PFSK-1 (cell line): Measurements from ENCODE around the gene BBS10. TPM values are rescaled to one million over a fixed set of nuclear protein-coding genes. Genes with fewer than 3 reads are reported as not detected.

Source experiments
- FOXP2 ChIP-seq: optimal IDR thresholded peaks from 2 replicates; pipeline ENCODE3; 2011; ENCODE audit warnings: borderline replicate concordance, control low read depth, inconsistent platforms; ENCODE audit not compliant: insufficient read depth; ENCODE audit errors: extremely low read length, extremely low read depth
- POLR2AphosphoS5 ChIP-seq: IDR thresholded peaks from 2 replicates; pipeline ENCODE4 v1.6.1; 2012; ENCODE audit warnings: low read depth, mild to moderate bottlenecking, control low read depth, low read length, moderate library complexity
- REST ChIP-seq, 2 experiments: IDR thresholded peaks; 2 replicates each; pipeline versions ENCODE4 v1.6.1 to v1.8.0; 2011 to 2012; ENCODE audit warnings: low read depth in 2 of 2, low read length in 2 of 2, control low read depth in 1 of 2, inconsistent platforms in 1 of 2, mild to moderate bottlenecking in 1 of 2, moderate library complexity in 1 of 2; ENCODE audit not compliant: insufficient read depth in 1 of 2
- SIN3A ChIP-seq: IDR thresholded peaks from 2 replicates; pipeline ENCODE4 v1.6.1; 2012; ENCODE audit warnings: mild to moderate bottlenecking, low read length, moderate library complexity, borderline replicate concordance; ENCODE audit not compliant: insufficient read depth
- TAF1 ChIP-seq: IDR thresholded peaks from 2 replicates; pipeline ENCODE4 v1.6.1; 2012; ENCODE audit warnings: low read length, control low read depth, borderline replicate concordance; ENCODE audit not compliant: insufficient read depth
- polyA plus RNA-seq: library from polyadenylated mRNA; unstranded; fragments of >200 nt; gene quantifications from one replicate; pipeline ENCODE4 v1.2.1, GENCODE V29; 2012; ENCODE audit warnings: low read depth, missing spikeins; ENCODE audit not compliant: insufficient read length

Gene BBS10
- polyA plus RNA-seq, result 1.1 TPM

DNA sequence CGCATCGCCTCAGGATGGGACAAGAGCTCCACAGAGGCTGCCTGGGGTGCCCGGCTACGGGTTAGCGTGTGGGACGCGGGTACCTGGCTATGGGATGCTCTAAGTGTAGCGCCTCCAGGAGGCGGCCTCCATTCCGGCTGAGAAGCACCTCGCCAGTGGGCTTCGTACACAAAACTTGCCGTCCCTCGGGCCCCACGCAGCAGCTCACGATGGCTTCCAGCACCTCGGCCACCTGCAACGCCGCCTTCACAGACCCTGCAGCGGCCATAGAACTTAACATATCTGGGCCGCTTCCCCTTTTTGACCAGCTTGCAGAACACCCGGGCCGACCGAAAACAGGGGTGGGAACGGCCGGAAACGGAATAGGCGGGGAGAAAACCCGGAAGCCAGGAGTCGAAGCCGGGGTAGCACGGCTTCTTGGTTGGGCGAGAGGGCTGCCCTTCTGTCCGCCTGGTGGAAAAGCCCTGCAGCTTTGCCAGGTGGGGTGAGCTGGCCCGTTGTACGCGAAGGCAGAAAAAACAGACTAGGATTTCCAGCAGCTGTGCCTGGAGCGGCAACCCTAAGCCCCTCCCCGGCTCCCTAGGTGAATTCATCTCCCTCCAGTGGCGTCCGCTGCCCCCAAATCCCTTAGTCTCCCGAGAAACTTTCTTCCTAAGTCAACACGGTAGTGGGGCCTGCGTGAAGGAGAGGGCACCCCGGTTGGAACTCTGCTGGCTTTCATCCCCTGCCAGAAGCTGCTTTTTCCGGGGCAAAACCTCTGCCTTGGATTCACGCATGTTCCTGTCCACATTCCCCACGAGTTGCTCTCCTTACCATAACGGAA lies at the start of gene BBS10:
Gene BBS10, minus strand, starts transcription at position 337 of the 823 bp plus-strand sequence. Its CDS starts 57 bp downstream, at position 280.
- peak; percentile 94 for TF ChIP-seq POLR2AphosphoS5
- TF ChIP-seq FOXP2, result peak; percentile 10
- TF ChIP-seq SIN3A, result no peak
- 0 out of 2 replicates have a peak, but pooled peaks have one; percentile 44 for TF ChIP-seq TAF1
- peak in 1 of 2 experiments; percentile 63; a peak in 1 of 4 replicates for TF ChIP-seq REST (IDR thresholded peaks at IDR 0.05; ENCODE audit: insufficient read depth in 1 of 2, low read depth in 2 of 2, low read length in 2 of 2)

DNA sequence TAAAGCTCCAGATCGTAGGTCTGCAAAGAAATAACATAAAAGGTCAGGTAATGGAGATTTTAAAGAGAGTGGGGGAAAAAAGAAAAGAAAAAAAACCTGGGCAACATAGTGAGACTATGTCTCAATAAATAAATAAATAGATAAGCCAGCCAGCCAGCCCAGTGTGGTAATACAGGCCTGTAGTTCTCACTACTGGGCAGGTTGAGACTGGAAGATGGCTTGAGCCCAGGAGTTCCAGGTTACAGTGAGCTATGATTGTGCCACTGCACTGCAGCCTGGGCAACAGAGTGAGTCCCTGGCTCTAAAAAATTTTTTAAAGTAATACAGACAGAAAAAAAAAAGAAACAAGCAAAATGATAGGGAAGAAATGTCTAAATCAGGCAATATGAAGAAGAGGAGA lies 43.2 kb upstream of the BBS10 start:
- TF ChIP-seq POLR2AphosphoS5, result no peak
- TF ChIP-seq REST (IDR thresholded peaks at IDR 0.05; ENCODE audit: insufficient read depth in 1 of 2, low read depth in 2 of 2, low read length in 2 of 2), result no peak
- no peak for TF ChIP-seq TAF1
- no peak for TF ChIP-seq FOXP2

DNA sequence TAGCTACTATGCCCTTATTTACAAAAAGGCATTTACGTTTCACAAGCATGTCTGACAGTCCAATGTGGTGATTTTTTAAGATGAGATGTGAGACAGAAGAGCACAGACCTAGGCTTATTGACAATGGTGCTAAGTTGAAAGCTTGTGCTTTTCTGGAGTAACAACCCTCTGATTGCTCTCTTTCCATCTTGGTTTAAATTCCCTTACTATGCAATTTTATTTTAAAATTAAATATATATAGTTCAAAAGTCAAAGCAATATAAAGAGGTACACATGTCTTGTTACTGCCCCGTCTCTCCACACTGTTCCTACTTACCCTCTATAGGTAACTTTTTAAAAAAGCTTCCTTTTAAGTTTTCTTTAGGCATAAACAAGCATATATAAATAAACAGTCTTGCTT lies 39.4 kb upstream of the BBS10 start:
- TF ChIP-seq POLR2AphosphoS5 (no peak), SIN3A (no peak), FOXP2 (no peak), TAF1 (no peak), REST (IDR thresholded peaks at IDR 0.05; ENCODE audit: insufficient read depth in 1 of 2, low read depth in 2 of 2, low read length in 2 of 2) (no peak)

GRCh38 chr12:76384560-76384959 lies 36.3 kb upstream of the BBS10 start:
- TF ChIP-seq FOXP2, result no peak
- no peak for TF ChIP-seq SIN3A
- TF ChIP-seq REST (IDR thresholded peaks at IDR 0.05; ENCODE audit: insufficient read depth in 1 of 2, low read depth in 2 of 2, low read length in 2 of 2), result no peak
- no peak for TF ChIP-seq POLR2AphosphoS5
- TF ChIP-seq TAF1, result no peak

- no peak for TF ChIP-seq SIN3A
- TF ChIP-seq TAF1, result no peak
- no peak for TF ChIP-seq POLR2AphosphoS5
- TF ChIP-seq FOXP2, result no peak
- no peak for TF ChIP-seq REST (IDR thresholded peaks at IDR 0.05; ENCODE audit: insufficient read depth in 1 of 2, low read depth in 2 of 2, low read length in 2 of 2)
These were observed 35.8 kb upstream of the BBS10 start for GRCh38 chr12:76383988-76384387.
